HG02623 (cell line): ENCODE measurements around the gene SIGLEC12.
"Not testable (repeated sequence)": the region's sequence is repeated elsewhere in the genome, so short reads cannot be mapped to it uniquely, and the experiment has no call there.

Experiments
- ATAC-seq: cut with Tn5 transposase; IDR thresholded peaks from one replicate; pipeline ENCODE4 v1.9.1; 2021; ENCODE audit warnings: moderate library complexity; ENCODE audit not compliant: unreplicated experiment

Gene SIGLEC12

DNA sequence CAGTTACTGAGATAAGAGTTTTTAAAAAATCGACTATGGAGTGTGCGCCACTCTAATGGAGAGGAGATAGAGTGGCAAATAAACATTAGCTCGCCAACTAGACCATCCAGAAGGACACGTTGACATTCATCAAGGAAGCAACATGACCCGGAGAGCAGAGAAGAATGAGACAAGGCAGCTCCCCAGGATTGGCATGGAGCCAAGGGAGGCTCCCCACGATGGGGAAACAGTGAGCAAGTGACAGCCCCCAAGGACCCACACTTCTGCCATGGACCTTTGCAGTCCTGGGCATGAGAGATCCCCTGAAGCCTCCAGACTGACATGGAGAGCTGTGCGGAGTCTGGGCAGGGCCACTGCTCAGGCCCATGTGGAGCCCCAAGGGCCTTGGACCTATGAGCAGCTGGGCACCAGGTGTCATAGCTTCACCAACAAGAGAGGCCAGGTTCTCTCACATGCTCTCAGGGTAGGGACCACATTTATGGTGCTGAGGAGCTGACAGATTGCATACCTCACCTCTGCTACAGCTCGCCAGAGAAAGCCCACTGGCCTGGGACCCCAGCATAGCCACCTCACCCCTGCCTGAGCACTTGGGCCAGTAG lies 23.2 kb upstream of the SIGLEC12 start:
- ATAC-seq = no peak

DNA sequence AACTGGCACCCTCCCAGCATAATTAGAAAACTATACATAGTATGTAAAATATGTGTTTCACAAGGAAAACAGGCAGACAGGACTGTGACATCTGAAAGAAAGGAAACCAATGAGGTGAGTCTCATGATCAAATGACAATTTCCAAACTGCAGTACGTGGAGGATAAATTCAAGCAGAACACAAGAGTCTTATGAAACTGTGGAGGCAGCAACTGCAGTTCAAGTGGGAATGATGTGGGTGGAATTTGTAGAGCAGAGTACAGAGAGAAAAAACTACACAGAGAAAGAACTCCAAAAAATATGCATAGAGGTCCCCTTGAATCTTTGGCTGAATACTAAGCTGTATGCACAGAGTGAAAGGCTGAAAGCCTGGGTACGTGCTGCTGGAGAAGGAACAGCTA lies 20.2 kb upstream of the SIGLEC12 start:
- no peak for ATAC-seq

DNA sequence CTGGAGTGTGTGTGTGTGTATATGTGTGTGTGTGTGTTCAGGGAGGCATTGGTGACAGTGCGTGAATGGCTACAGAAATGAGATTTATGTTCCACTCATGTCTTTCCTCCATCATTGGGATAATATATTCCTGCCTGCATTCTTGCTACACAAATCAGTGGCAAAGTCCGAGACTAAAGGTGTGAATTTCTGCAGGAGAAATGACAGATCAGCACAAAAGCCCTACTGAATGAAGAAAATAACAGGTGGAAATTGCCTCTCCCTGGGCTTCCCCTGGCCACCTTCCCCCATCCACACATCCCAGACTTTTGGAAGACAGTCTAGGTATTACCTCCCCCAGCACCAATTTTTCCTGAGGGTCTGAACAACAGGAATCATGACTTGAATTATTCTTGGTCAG lies 19.8 kb upstream of the SIGLEC12 start:
- ATAC-seq = no peak

DNA sequence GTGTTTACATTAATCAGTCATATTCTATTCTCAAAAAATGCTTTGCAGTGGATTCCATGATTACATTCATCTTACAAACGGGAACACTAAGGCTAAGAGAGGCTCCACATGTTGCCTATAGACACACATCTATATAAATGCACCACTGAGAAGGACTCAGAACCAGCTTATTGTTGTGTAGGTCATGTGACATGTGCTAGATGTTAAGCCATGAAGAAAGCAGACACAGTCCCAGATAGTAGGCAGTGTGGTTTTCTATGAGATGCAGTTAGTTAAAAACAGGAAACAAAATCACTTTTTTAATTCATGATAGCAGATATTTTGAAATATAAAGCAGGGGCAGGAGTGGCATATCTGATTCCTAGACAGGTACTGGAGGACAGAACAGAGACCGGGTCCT lies 19.1 kb upstream of the SIGLEC12 start:
- ATAC-seq = no peak

DNA sequence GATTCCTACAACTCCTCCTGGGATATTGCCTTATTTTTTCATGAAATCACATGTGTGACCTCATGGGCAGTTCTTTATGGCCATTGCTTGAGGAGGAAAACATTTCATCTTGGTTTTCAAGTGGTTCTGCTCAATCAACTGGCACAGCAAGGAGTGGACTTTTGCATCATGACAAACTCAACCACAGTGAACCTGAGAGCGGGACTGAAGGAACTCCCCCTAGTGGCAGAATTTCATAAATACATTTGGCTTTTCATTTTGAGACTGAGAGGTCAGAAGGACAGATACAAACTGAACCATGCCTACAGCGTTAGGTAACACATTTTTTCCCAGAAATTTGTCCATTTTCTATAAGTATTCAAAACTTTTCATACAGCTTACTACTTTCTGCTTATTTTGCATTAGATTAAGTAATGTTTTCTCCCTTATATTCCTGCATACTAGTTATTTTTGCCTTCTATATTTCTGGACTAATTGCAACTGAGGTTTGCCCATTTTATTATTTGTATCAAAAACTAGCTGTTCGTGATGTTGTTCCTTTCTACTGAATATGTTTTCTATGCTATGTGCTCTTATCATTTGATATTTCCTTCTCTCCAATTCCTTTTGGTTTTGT lies 13.4 kb upstream of the SIGLEC12 start:
- ATAC-seq = no peak

DNA sequence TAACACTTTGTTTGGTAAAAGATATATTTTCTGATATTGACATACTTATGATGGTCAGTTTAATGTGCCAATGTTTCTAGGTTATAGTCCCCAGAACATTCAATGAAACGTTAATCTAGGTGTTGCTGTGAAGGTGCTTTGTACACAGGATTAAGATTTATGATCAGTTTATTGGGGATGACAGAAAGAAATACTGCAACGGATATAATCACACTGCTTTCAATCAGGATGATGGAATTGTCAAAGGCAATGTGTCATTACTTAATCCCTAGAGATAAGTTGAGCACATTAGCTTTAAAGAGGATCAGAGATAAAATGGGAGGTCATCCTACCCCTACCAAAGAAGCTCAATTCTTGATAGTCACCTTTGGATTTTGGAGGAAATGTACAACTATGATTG lies 12.4 kb upstream of the SIGLEC12 start:
- ATAC-seq = no peak

DNA sequence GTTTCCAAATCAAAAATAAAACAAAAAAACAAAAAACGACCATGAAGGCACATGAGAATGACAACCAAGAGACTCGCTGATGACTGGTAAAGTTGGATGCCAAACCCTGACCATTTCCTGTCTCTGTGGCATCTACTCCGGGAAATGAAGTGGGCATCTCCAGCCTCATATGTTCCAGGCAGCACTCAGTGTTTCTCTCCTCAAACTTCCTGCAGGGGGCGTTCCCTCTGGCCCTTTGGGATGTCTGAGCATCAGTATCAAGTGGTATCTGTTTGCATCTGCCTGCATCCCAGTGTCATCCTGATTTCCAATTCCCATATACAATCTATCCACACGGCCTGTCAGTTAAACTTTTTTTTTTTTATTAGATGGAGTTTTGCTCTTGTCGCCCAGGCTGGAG lies 9.8 kb upstream of the SIGLEC12 start:
- no peak for ATAC-seq

DNA sequence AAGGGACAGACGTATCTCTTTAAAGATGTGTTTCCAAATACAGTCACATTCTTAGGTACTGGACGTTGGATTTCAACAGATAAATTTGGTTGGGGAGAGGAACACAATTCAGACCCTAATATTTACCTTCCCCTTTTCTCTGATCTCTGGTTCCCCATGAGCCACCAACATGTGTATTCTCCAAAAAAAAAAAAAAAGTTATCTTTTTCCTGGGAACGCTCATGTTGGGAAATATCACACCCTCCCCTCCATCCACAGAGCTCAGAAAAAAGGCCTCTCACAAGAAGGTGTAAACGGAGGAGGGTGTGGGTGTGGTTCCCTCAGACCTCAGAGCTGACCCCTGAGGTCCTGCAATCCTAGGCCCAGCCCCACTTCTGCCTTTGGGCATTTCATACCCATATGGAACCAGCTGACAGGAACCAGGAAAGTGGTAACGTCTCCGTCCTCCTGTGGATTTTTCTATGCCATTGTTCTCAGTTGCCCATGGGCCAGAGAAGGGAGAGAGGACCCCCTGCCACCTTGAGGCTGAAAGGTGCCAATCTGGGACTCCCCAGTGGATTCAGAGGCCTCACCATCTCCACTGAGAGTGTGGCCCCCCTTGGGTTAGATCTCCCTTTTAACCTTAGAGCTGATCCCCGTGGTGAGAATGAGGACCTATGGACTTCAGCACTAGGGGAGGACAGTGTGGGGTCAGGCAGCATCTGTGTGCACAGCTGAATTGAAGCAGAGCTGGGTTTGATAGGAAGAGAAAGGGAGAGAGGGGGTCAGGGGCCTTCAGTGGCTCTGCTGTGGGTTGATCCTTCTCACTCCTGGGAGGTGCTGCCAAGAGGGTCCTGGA lies 8.4 kb upstream of the SIGLEC12 start:
- no peak for ATAC-seq

DNA sequence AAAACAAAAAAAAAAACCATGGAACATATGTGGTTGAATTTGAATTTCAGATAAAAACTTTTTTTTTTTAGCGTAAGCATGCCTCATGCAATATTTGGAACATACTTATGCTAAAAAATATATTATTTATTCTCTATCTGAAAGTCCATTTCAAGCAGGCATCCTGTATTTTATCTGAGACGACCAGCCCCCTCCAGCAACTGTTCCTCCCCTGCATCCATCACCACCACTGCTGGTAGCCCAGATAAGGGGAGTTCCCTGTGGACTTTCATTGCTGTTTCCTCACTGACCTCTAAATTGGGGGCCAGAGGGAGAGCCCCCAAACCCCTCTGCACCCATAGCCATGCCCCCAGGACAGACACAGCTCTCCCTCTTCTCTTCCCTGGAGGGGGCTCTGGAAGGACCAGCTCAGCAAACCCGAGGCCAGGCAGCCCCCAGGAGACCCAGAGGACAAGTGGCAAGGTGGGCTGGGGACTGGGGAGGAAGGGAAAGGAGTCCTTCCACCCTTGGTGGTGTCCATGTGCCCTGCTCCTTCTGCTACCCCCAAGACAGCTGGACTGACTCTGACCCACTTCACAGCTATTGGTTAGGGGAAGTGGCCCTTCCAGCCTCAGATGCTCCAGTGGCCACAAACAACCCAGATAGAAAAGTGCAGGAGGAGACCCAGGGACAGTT lies 6.6 kb upstream of the SIGLEC12 start:
- ATAC-seq = no peak

DNA sequence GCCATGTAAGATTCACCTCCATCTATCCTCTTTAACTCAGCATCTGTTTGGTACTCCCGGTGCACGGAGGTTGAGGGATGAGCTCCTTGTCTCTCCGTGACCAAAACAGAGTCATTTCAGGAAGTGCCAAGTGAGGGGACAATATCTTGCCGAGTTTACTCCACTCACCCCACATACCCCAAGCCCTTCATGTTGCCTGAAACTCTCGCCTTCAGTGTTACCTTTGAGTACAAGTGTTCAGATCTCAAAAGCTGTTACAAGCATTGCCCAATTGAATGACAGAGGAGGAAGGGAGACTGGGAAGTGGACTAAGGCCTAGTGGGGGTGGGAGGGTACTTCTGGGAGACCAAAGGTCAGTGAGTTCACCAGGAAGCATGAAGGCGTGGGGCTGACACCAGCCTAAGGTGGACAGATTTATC lies 6.0 kb upstream of the SIGLEC12 start:
- no peak for ATAC-seq

DNA sequence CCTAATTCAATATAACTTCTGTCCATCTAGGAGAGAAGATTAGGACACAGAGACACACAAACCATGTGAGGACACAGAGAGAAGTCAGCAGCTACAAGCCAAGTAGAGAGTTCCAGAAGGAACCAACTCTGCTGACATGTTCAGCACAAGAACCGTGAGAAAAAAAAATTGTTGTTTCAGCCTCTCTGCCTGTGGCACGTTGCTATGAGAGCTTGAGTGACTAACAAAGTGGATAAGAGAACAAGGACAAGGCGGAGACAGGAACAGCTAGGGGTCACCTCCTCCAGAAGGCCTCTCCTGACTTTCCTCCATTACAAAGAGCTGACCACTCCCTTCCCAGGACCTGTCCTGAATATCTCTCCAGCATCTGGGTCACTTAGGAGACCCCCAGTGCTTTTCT lies 5.6 kb upstream of the SIGLEC12 start:
- ATAC-seq = no peak

DNA sequence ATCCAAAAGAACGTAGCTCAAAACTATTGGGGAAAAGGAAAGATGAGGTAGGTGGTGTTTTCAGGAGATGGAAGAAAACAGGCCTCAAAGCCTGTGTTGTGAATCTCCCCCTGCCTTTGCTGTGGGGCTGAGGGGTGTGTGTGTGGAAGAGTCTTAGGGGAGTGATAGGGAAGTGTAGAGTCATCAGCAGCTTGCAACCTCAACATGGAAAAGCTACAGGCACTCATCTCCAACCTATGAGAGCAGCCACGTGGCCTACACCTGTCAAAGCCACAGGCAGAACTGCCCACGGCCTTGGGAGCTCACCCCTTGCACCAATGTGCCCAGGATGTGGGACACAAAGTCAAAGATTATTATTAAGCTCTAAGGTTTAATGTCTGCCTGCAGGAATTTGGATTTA lies 4.3 kb upstream of the SIGLEC12 start:
- ATAC-seq = no peak

DNA sequence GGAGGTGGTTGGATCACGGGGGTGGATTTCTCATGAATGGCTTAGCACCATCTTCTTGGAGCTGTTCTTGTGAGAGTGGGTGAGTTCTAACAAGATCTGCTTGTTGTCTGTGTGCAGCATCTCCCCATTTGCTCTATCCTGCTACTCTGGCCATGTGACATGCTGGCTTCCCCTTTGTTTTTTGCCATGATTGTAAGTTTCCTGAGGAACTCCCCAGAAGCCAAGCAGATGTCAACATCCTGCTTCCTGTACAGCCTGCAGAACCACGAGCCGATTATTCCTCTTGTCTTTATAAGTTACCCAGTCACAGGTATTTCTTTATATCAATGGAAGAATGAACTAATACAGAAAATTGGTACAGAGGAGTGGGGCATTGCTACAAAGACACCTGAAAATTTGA lies 2.3 kb upstream of the SIGLEC12 start:
- no peak for ATAC-seq

DNA sequence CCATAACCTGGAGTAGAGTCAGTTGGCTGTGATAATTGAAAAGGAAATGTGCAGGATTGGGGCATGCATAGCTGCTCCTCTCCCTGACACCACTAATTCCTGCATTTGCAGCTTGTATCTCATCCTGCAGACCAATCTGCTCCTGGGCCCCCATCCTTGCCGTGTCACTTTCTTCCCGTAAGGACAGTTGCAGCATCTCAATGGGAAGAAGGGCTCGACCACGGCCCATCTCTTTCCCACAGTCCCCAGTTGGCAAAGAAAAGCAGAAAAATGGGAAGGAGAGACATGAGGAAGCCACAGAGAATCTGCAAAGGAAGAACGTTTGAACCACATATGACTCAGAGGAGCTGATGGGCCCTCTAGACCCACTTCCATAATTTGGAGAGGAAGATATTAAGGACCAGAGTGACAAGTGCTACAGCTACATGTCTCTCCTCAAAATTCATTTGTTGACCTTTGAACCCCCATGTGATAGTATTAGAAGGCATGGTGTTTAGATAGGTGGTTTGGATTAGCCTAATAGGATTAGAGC lies 1.8 kb upstream of the SIGLEC12 start:
- no peak for ATAC-seq

DNA sequence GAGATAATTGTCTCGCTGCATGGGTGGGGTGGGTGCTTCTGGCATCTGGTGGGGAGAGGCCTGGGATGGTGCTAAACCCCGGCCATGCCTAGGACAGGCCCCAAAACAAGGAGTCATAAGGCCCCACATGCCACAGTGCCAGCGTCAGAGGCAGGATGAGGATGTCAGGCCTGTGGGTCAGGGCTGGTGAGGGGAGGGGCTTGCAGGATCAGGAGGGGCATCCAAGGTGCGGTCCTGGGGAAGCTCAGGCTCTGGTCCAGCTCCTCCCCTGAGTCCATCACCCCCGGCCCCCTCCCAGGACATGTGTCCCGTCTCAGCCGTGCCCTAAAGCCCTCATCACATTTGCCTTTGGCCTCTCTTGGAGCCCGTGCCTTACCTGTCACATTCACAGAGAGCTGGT lies 669 bp downstream of the SIGLEC12 start:
- not testable (repeated sequence) for ATAC-seq

DNA sequence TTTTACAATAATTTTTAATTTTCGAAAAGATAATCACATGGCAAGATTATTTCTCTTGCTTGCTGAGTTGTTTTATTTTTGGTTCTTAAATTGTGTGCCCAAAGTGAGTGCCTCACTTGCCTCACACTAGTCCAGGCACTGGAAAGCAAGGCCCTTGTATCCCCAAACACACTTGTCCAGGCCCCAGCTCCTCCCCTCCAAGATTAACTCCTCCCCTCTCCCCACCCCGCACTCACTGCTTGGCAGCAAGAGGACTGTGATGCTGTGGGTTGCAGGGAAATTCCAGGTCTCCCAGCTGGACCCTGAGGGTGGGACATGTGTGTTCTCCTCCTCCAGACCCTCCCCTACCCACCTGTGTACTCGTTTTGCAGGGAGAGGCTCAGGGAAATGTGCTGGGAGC lies 3.9 kb downstream of the SIGLEC12 start:
- no peak for ATAC-seq

DNA sequence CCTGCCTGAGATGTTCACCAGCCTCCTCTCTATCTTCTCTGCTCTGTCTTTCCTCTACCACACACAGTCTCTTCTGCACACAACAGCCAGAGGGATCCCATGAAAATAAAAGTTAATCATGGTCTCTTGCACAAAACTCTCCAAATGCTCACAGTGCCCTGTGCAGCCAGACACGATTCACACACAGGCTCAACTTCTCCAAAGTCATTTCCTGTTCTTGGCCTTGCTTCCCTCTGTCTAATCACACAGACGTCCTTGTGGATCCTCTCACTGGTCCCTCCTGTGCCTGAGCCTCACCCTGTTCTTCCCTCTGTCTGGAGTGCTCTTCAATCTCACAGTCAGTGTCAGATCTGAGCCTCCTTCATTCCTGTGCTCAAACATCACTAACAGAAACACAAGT lies 7.8 kb downstream of the SIGLEC12 start:
- ATAC-seq = no peak

DNA sequence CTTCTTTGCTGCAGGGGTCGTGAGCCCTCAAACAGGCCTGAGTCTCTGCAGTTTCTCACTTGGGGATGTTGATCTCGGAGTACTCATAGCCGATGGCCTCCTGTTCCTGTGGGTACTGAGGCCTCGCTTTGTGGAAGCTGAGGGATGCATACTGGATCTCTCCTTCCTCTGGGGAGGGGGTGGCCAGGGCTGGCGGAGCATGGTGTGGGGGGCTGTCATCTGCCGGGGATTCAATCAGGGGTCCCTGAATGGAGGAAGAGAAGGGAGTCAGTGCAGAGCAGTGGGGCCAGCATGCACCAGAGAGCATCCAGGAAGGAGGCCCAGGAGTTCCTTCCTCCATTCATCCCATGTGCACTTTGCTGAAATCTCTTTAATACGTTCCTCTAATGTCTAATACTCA lies 10.0 kb downstream of the SIGLEC12 start:
- ATAC-seq = no peak

DNA sequence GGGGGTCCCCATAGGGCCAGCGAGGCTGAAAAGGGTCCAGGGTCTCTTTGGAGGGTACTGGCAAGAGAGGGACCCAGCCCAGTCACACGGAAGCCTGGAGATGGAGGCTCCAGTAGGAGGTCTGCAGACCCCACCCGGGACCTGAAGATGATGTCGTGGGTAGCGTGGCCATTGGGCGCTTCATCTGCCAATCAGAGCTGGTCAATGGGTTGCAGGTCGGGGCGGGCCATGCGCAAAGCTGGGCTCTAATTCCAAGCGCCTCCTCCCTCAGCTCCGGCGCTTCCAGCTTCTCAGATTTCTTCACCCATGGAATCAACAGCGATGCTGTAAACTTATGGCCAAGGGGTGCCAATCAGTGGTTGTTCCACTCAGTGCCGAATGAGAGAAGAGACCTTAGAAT lies 10.9 kb downstream of the SIGLEC12 start:
- no peak for ATAC-seq

DNA sequence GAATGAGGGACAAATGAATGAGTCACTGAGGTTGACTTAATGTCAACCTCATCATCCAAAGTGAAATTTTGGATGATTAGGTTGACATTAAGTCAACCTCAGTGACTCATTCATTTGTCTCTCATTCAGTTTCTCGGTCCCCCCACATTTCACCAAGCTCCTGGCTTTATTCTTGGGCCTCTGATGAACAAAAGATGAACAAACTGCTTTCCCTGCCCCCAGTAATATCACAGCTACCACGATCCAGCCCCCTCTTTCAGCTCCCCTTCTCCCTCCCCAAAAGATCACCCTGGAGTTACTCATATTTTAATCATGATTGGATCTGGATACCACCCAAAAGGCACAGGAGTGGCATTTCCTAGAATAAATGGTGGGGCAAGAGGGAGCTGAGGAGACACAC lies 12.5 kb downstream of the SIGLEC12 start:
- ATAC-seq = no peak

DNA sequence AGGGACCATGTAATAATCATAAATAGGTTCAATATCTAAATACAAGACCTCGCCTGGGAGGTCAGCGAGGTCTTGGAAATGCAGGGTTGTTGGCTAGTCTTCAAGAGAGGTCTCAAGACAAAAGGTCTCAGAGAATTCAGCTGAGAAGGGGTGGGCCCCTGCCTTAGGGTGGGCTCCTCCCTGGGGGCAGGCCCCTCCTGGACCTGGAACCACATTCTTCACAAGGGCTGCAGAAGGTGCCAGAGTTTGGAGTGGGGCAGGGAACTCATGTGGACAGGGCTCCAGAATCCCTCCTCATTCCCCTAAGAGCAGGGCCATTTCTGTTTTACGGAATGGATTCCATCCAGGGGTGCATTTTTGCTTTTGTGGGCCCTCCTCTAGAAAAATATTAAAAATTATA lies 13.1 kb downstream of the SIGLEC12 start:
- ATAC-seq = no peak
